Stimulated activated CD8-positive, alpha-beta memory T cell treated with anti-CD3 and anti-CD28 coated beads, Interleukin-4, amount 100 ng/mL, for 24 hours (primary cell): ENCODE results near the gene LONRF2.
A peak's percentile ranks its signal among the peaks of the same experiment; 100 is the strongest.

Experiments used
- DNase-seq: peaks from one replicate; pipeline ENCODE4 v3.0.0-alpha.2; 2020; ENCODE audit warnings: low read depth

LONRF2 gene

DNA sequence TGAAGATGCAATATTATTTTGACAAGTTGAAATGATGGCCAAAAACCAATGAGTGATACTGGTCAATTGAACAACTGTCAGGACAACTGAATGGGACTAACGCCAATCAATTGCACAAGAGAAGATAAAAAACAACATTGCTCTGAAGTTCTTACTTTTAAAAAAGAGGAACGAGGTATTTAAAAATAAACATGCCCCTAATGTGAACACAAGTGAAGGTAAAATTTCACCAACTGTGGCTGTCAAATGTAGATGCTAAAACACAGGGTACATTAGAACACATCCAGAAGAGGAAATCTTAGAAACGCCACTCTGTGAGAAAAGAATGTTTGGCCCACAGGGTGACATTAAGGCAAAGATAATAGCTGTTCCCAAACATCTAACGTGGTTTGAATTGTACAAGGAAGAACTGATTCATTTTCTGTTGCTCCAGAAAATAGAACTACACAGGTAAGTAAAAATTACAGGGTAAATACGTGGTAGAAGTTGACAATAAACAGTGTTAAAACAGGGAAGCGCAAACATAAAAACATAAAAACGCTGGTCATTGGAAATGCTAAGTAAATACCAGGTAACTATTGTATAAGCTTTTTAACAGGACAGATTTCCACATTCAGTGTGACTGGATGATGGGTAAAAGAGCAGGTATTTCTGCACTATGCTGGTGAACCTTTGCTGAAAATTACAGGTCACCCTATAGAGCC is 20.3 kb downstream of the LONRF2 start:
- DNase-seq: no peak

- DNase-seq: no peak
Measured at GRCh38 chr2:100299548-100299947, 22.8 kb downstream of the LONRF2 start.

DNA sequence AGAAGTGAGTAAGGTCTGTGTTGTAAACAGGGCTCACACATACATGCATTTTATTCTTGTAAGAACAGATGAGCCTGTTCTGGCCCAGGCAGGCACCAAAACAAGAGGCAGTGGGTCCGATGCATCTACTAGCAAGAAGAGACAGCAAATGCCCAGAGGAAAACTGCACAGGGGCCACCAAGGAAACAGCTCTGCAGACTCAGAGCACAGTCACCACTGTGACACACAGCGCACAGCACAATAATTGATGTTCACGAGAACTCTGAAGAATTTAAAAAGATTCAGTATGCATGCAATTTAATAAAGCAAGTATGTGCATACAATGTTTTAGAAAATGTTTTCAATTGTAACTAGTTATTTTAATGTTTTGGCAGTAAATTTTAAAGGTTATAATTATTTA is 24.8 kb downstream of the LONRF2 start:
- no peak for DNase-seq

DNA sequence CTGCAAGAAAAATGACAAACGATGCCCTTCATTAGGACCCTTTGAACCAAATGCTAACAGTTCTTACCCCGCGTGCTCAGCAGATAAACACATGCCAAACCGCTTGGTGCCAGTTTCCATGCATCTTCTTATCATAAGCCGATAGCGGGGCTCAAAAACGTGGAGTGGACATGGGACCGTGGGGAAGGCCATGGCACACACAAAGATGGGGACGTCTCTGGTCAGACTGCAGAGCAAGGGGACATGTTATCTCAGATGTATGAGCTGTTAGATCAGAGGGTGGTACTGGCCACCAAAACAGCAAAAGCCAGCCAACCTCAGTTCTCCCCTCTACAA is 28.2 kb downstream of the LONRF2 start:
- no peak for DNase-seq

DNA sequence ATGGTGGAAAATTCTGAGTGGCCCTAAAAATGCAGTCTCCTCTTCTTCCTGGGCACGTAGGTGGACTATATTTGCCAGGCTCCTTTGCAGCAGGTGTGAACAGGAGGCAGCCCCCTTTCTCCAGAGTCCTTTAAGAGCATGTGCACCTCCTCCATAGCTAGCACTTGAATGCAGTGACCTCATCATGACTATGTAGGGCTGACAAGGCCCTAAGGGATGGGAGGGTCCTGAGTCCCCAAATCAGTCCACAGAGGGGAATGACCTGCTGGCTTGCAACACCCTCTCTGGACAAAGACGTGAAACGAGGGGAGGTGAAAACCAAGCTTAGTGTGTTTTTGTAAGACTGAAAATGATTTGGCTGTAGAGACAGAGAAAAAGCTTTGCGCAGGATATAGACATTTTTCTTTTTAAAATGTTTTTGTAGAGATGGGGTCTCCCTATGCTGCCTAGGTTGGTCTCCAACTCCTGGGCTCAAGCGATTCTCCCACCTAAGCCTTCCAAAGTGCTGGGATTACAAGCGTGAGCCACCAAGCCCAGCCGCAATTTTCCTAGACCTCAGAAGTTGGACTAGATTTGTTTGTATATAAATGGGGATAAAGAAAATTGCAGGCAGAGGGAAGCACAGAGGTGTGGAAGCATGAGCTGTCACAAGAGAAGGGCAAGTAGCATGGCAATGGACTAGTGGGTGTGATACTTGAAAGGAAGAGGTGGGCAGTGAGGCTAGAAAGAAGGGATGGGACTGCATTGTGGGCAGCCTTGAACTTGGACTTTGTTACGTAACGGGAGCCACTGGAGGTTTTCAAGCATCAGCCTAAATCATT is 28.8 kb downstream of the LONRF2 start:
- DNase-seq: no peak

DNA sequence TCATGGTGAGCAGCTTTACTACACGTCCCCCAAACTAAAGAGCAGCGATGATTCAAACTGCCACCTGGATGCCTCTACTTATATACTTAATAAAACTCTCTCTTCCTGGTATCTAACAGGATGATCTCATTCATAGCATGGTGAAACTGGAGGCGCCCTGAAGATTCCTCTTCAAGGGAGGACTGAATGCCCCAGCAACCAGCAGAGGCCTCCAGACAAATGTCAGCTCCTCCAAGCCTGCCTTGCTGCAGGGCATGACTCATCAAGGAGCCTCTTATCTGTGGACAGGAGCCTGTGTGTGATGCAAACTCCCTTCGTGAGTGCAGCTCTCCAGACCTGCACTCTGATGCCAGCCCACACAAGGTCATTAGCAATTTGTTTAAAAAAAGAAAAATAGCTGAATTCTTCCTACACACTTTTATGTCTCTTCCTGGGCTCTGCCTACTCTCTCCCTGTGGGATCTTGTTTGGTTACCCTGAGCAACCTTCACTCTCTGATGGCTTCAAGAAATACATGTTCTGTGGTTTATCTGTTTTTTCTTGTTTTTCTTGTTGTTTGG is 30.2 kb downstream of the LONRF2 start:
- DNase-seq: peak; percentile 18

DNA sequence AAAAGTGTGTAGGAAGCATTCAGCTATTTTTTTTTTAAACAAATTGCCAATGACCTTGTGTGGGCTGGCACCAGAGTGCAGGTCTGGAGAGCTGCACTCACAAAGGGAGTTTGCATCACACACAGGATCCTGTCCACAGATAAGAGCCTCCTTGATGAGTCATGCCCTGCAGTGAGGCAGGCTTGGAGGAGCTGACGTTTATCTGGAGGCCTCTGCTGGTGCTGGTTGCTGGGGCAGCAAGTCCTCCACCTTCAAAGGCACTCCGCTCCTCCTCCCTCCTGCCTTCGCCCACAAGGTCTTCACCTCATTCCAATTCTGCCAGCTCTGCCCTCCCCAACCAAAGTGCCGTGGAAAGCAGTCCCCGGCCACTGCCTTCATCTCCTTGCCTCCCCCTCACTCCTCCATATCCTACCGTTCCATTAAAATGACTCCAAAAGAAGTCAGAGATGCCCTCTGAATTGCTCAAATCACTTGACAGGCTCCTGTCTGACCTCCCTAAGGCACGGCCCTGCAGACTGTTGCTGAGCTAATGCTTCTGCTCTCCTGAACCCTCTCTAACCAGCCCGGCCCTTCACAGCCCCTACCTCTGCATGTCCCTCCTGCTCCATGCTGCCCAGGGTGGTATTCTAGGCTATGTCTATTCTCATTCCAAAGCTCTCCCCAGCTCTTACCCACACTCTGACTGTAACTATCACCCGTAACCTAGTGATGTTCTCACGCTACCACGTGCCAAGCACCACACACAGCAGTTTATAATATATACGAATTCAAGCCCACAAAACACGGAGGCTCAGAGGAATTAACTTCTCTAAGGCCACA is 30.9 kb downstream of the LONRF2 start:
- DNase-seq: peak; percentile 22

- DNase-seq: no peak
Measured at GRCh38 chr2:100290718-100291151, 31.6 kb downstream of the LONRF2 start.

DNA sequence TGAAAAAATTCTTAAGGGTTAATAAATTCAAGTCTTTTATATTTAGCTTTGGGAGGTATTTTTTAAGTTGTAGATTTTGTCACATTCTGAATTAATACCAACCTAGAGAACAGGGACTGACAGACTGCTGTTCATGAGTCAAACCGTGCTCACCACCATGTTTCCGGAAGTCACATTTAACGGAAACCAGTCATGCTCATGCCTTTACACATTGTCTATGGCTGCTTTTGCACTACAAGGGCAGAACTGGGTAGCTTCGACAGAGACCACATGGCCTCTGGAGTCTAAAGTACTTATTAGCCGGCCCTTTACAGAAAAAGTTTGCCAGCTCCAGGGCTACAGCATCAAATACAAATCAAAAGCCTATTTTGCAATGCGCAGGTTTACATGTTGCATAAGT is 33.3 kb downstream of the LONRF2 start:
- DNase-seq: no peak

- no peak for DNase-seq
Measured at GRCh38 chr2:100286318-100286717, 36.0 kb downstream of the LONRF2 start.

- no peak for DNase-seq
Measured at GRCh38 chr2:100285691-100286090, 36.6 kb downstream of the LONRF2 start.

DNA sequence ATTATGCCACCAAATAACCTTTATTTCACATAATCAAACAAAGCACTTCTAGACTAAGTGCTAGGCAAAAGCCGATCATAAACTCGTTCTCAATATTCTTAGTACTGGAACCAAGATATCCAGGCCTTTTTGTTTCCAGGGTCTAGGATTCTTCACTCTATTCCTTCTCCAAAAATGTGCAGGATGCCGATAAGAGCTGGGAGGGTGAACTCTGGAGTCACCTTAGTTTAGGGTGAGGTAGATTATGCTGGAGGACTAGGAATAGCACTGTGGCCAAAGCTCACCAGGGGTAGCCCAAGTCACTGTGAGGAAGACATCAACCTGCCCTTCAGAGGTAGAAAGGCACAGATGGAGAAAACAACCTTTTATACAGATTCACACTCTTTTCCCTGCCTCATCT is 37.3 kb downstream of the LONRF2 start:
- DNase-seq: no peak

GRCh38 chr2:100283724-100284501 is 38.4 kb downstream of the LONRF2 start:
- no peak for DNase-seq

DNA sequence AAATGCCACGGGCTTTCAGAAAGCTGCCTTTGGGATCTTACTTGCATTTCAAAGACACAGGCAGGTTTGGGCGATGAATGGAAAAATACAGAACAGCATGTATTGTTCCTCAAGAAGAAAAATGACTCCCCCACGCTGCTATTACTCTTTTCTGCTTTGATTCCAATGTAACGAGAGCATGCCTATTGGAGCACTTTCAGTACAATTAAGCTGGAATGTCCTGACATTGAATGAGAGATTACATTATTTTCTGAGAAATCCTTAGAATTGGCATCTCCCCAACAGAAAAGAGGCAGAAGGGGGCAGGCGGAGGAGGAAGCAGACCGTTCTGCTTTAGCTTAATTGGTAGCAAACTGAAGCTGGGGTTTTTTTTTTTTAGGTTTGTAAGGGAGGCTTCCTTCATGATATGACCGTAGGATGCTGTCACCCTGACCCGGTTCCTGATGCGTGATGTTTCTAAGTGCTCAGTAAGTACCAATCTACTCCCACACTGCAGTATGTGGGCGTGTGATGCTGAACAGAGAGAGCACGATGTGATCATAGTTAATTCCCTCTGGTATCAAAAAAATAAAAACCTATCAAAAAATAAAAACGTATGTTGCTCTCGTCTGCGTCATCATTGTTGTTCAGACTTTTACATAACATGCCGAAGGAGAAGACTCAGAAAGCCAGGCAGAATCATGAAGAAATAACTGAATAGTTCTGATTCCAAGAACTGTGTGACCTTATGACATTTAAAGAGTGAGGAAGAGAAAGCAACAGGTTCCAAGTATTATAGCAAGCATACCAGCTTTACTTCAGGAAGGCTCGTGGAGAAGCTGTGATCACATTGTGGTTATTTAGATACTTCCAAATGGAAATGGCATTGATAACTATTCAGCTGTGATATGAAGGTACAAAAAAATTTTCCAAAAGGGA is 40.5 kb downstream of the LONRF2 start:
- DNase-seq: no peak

DNA sequence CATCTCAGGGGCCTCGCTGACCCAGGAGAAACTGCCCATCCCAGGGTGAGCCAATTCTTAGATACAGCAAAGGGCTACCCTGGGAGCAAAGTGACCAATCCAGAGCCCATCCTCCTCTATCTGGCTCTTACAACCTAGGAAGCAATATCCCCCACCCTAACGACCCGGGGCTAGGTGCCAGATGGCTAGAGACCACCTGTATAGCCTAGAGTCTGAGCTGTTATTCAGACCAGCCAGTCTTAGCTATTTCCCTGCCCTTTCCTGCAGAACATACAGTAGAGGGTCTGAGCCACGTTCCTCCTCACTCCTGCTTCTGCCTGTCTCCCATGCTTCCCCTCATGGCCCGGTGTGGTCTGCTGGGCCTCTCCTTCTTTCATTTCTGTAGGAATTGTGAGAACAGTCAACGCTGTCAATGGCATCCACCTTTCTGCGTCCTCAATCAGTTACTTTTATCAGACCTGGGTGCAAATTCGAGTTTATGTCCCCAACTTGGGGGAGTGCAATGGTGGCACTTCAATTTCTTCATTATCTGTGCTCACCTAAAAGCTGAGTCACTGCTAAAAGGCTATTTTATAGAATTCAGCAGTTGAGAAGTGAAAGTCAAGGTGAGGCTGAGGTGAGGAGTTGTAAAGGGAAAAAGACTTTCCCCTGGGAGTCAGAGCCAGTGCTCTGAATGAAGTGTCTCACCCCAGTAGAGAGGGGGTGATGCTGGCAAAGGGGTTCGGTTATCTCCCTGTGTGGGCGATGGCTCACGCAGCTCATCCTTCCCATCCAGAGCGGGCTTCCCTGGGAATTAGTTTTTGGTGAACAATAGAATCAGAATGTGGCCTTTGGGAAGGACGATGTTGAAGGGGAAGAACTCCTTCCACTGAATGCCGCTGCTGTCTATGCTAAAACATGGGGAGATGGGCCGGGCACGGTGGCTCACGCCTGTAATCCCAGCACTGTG is 42.4 kb downstream of the LONRF2 start:
- no peak for DNase-seq

DNA sequence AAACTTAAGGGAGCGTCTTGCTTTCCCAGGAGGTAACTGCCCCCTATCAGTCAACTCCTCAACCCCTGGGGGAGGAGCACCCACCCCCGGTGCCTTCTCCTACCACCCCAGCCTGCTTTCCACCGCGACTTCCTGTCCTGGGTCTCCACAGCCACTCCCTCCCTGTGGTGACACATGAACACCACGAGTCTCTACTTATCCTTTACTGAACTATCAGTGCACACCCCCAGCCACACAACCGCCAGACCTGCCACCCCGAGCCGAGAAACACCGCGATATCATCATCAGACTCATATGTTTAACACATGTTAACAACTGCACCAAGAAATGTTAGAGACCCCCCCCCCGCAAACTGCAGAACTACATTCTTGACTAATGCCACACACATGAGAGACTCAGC is 43.3 kb downstream of the LONRF2 start:
- DNase-seq: no peak

DNA sequence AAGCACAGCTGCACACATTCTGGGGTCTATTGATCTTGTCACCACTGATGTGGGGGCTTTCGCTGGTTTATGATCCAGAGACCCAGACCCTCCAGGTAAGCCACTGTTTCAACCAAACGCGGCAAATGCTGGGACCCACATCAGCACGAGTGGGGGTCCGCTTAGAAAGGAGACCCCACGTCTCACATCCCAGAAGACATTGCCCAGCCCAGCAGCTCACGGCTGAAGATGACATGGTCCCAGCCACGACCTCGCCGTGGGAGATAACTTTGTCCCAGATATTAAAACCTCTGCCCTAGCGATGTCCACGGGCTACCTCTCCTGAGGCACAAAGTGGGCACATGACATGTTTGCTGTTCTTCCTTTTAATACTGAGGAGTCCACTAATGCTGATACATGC is 43.8 kb downstream of the LONRF2 start:
- DNase-seq: no peak

- no peak for DNase-seq
Measured at GRCh38 chr2:100277540-100278207, 44.6 kb downstream of the LONRF2 start.

DNA sequence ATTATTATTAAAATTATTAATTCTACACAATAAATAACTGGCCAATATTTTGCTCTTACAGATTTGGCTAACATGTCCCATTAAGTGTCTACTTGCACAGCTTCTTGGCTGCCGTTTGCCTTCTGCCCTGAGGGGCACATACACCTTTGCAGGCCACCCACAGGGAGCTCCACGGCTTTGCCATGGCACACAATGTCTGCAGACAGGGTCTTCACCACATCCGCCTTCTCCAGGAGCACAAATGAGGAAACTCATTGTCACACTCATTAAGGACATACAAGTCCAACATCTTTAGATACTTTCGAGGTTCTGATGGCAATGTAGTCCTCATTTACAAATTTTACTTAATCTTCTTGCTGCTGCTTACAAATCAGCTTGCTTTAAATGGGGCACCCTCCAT is 45.6 kb downstream of the LONRF2 start:
- DNase-seq: no peak
